Ectodermal cell (in vitro differentiated cells): ENCODE measurements around the gene CNTNAP5.

ENCODE experiments used
- H3K27ac ChIP-seq: 2 replicates; pipeline ENCODE4 v1.7.0; 2013; ENCODE audit warnings: mild to moderate bottlenecking, low read depth, low read length; ENCODE audit not compliant: insufficient read depth, poor library complexity, severe bottlenecking
- H3K27me3 ChIP-seq: 2 replicates; pipeline ENCODE4 v1.7.0; 2013; ENCODE audit warnings: mild to moderate bottlenecking, low read length; ENCODE audit not compliant: insufficient read depth, control insufficient read depth, poor library complexity, severe bottlenecking
- H3K36me3 ChIP-seq: one replicate; pipeline ENCODE4 v1.7.0; 2013; ENCODE audit warnings: low read length; ENCODE audit not compliant: control insufficient read depth, insufficient read depth
- H3K4me1 ChIP-seq: one replicate; pipeline ENCODE4 v1.7.0; 2013; ENCODE audit warnings: low read length; ENCODE audit not compliant: control insufficient read depth, insufficient read depth
- H3K4me3 ChIP-seq: 2 replicates; pipeline ENCODE4 v1.7.0; 2013; ENCODE audit warnings: low read depth, low read length, control low read depth; ENCODE audit not compliant: insufficient read depth
- H3K9me3 ChIP-seq: 2 replicates; pipeline ENCODE4 v1.7.0; 2013; ENCODE audit warnings: mild to moderate bottlenecking, low read length, moderate library complexity; ENCODE audit not compliant: control insufficient read depth
- WGBS, 2 experiments: methylation state at CpG; one replicate each; pipeline ENCODE4 v1.1.7; 2013; ENCODE audit warnings: missing lambda C conversion rate in 2 of 2; 5-methylcytosine and 5-hydroxymethylcytosine counted together

The CNTNAP5 gene

DNA sequence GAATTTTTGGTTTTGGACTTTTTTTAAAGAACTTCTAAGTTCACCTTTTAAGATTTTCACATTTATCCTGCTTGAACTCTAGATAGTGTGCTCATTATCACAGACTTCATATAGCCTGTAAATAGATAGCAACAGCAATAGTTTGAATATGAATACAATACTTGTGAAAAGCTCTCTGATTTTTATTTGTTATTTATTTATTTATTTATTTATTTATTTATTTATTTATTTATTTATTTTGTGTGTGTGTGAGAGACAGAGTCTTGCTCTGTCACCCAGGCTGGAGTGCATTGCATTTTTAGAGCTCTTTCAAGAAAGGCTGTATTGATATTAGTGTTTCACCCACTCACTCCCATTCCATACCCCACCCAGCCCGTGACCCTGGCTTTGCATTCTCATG is 153.6 kb downstream of the CNTNAP5 start:
- 90% methylated on average over 1 of the region's 1 CpG; no CpG with 5 or more reads in 1 of the 2 experiments for WGBS, 2 experiments
- H3K27ac ChIP-seq, result no peak overlapping the region

DNA sequence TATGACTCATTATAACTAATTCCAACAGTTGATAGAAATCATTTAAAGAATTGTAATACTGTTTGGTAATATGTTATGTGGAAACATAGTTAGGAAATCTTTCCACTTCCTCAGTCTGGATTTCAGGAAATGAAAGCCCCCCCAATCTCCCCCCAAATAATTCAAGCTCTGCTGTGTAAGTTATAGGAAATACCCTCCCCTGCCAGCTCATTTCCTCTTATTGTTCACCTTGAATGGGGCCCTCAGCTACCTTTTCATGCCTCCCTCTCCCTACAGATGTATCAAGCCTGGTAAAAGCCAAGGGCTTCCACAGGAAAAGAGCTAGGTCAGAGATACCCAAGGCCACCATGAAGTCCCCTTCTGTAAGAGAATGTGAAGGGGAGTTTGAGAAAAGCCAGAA is 155.5 kb downstream of the CNTNAP5 start:
- Histone ChIP-seq H3K27me3 (no peaks in the 10 kb centered on the region), H3K9me3 (no peaks in the 10 kb centered on the region), H3K27ac (no peak overlapping the region), H3K36me3 (no peaks in the 10 kb centered on the region), H3K4me3 (no peak overlapping the region), H3K4me1 (no peaks in the 10 kb centered on the region)

More for the DNA sequence above, 153.6 kb downstream of the CNTNAP5 start:
- Histone ChIP-seq H3K4me1 (no peaks in the 10 kb centered on the region), H3K27me3 (no peaks in the 10 kb centered on the region), H3K36me3 (no peaks in the 10 kb centered on the region), H3K4me3 (no peak overlapping the region), H3K9me3 (no peaks in the 10 kb centered on the region)

DNA sequence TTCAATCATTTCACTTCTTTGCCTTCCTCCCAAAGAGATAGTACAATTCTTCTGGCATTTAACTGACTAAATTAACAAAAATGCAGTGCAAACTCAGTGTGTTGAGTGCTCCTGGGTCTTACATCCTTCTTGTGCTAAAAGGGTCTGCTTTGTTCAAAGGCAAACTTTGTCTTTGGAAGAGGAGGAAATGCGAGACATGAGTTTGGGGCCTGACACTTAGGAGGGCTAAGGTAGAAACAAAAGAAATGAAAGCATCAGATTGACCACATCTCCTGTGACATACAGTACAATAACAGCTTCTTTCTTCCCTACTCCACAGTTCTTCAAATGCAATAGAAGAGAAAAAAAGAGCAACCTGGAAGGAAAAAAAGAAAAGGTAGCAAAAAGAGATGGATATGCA is 161.7 kb downstream of the CNTNAP5 start:
- Histone ChIP-seq H3K9me3 (no peaks in the 10 kb centered on the region), H3K27me3 (no peaks in the 10 kb centered on the region), H3K4me1 (no peaks in the 10 kb centered on the region), H3K27ac (no peak overlapping the region), H3K4me3 (no peak overlapping the region), H3K36me3 (no peaks in the 10 kb centered on the region)
- WGBS, 2 experiments, result 46 to 67% methylated on average over 1 of the region's 1 CpG

DNA sequence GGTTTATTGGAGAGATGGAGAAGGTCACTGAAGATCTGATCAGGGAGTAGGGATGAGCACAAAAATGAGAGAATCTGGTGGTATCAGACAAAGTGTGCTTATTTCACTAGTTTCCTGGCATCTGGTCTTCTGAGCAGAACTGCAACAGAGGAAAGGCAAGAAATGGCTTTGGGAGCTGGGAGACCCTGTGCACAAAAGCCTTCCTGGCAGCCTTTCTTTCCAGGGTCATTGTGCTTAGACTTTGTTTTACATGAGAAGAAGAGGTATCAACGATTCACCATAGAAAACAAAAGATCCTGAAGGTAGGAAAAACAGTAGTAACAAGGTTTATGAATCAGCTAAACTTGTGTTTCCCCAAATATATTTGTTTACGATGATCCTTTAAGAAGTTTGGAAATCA is 162.9 kb downstream of the CNTNAP5 start:
- Histone ChIP-seq H3K4me1 (no peaks in the 10 kb centered on the region), H3K4me3 (no peak overlapping the region), H3K9me3 (no peaks in the 10 kb centered on the region), H3K27me3 (no peaks in the 10 kb centered on the region), H3K36me3 (no peaks in the 10 kb centered on the region), H3K27ac (no peak overlapping the region)
- 25% methylated on average over 1 of the region's 2 CpGs for WGBS, 2 experiments

DNA sequence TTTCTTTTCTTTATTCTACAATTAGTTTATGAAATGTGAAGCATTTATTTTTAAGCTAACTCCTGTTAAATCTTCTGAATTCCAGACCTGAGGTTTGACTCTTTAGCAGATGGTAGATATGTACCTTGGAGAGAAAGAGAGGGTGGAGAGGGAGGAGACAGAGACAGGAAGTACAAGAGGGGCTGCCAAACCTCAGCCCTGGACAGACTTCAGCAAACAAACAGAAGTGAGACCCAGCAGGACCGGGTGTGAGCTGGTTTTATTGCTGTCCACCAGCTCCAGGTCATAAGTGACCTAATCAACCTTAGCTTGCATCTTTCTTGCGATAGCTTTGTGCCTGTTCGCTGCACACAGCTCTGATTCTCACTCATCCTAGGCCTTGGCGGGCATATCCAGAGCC is 168.6 kb downstream of the CNTNAP5 start:
- no peaks in the 10 kb centered on the region for H3K27me3 ChIP-seq
- 89 to 92% methylated on average over 4 of the region's 4 CpGs for WGBS, 2 experiments
- no peaks in the 10 kb centered on the region for H3K4me1 ChIP-seq
- no peaks in the 10 kb centered on the region for H3K36me3 ChIP-seq
- no peak overlapping the region for H3K4me3 ChIP-seq
- no peak overlapping the region for H3K27ac ChIP-seq
- H3K9me3 ChIP-seq, result no peaks in the 10 kb centered on the region

DNA sequence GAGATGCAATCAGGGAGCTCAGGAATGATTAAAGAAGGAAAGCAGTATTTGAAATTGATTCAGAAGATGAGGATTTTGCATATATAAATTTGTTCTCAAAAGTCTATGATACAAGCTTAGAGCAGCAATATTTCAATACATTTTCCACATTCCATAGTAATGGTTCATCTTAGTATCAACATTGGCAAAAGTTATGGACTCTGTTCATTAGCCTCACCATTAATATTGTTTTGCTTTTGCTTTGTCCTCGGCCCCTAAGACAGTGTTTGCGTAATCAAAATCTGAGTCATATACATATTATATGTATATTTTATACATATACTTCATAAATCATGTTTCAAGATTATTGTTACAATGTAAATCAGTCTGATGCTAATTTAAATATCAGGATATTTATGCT is 176.6 kb downstream of the CNTNAP5 start:
- Histone ChIP-seq H3K27me3 (no peaks in the 10 kb centered on the region), H3K4me1 (no peaks in the 10 kb centered on the region), H3K36me3 (no peaks in the 10 kb centered on the region), H3K9me3 (no peaks in the 10 kb centered on the region), H3K27ac (no peak overlapping the region), H3K4me3 (no peak overlapping the region)
- 86% methylated on average over 1 of the region's 2 CpGs; no CpG with 5 or more reads in 1 of the 2 experiments for WGBS, 2 experiments

DNA sequence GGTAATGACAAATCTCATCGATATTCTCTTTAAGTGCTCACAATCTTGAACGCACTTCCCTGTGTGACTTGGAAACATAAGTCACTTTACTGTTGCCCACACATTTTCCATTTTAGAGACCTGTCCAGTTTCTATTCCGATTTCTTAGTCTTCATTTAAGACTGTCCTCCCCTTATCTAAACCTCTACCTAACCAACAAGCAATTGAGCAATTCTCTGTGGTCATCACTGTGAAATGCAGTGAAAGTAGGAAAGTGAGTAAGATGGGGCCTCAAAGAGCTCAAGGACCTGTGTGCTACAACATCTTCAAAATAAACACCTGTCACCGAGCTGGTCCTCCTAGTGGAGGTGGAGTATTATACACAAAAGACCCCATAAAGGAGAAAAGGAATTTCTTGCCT is 184.4 kb downstream of the CNTNAP5 start:
- H3K36me3 ChIP-seq, result no peaks in the 10 kb centered on the region
- no peak overlapping the region for H3K27ac ChIP-seq
- no peak overlapping the region for H3K4me3 ChIP-seq
- no peaks in the 10 kb centered on the region for H3K9me3 ChIP-seq
- H3K27me3 ChIP-seq, result no peaks in the 10 kb centered on the region
- WGBS, 2 experiments, result 93 to 94% methylated on average over 3 to 4 of the region's 4 CpGs
- H3K4me1 ChIP-seq, result no peaks in the 10 kb centered on the region

DNA sequence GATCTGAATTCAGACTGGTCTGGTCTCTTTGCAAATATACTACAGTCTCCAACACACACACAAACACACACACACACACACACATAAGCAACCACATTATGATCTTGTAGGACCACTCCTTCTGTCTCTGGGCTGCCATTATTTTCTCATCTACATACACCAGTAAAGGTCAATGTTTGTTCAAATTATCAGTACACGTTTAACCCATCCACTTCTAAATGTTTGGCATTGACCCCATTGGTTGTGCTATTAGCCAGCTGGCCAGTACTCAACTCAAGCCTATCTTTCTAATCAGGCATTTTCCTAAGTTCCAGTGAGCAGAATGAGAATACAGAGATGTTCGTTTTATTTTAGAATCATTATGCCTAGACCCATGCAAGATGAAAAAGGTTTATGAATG is 186.4 kb downstream of the CNTNAP5 start:
- no peaks in the 10 kb centered on the region for H3K9me3 ChIP-seq
- no peak overlapping the region for H3K4me3 ChIP-seq
- no peaks in the 10 kb centered on the region for H3K36me3 ChIP-seq
- no peaks in the 10 kb centered on the region for H3K27me3 ChIP-seq
- no peaks in the 10 kb centered on the region for H3K4me1 ChIP-seq
- WGBS, 2 experiments, result 94 to 96% methylated on average over 2 of the region's 2 CpGs
- no peak overlapping the region for H3K27ac ChIP-seq

DNA sequence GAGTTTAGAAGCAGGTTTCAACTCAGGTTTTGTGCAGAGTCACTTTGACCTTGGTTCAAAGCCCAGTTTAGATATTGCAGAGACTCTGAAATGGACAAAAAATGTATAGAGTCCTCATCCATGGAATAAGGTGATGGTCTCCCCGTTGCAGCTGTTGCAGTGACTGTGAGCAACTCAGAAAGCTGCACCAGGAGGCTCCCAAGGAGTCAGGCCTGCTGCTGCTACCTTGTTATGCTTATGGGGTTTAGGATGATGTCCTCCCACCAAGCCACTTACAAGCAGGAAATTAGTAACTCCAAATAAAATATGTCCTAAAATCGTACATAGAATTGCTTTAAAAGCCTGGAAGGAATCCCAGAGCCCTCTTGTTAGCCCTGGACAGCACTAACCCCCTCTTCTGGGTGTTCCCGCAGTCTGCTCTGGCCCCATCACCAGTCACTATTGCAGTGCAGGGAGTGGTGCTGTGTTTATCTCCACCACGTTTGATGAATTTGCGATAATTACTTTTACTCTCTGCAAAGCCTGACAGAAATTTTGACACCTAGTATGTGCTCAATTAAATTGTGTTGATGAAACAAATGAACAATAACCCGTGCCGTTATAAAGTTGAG is 189.0 kb downstream of the CNTNAP5 start:
- Histone ChIP-seq H3K4me1 (no peaks in the 10 kb centered on the region), H3K4me3 (no peak overlapping the region), H3K27me3 (no peaks in the 10 kb centered on the region), H3K27ac (no peak overlapping the region), H3K36me3 (no peaks in the 10 kb centered on the region), H3K9me3 (no peaks in the 10 kb centered on the region)
- WGBS, 2 experiments, result 63 to 64% methylated on average over 7 of the region's 7 CpGs

DNA sequence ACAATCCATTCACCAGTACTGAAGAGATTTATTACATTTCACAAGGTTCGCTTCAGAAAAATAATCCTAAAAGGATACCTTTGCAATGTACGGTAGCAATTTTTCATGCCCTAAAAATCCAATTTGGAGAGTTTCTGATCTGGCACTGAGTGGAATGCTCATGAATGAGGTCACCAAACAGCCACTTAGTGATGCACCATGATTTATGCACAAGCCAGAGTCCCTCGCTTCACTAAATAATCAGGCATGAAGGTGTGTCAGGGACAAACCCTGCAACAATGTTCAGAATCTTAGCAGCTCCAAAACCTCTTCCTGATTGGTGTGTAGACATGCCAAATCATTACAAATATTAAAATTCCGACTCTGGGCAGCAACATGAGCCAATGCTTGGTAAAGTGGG is 221.1 kb downstream of the CNTNAP5 start:
- no peaks in the 10 kb centered on the region for H3K36me3 ChIP-seq
- no peaks in the 10 kb centered on the region for H3K27me3 ChIP-seq
- no peaks in the 10 kb centered on the region for H3K4me1 ChIP-seq
- no peak overlapping the region for H3K4me3 ChIP-seq
- no peak overlapping the region for H3K27ac ChIP-seq
- 92 to 97% methylated on average over 4 of the region's 4 CpGs for WGBS, 2 experiments
- no peaks in the 10 kb centered on the region for H3K9me3 ChIP-seq

DNA sequence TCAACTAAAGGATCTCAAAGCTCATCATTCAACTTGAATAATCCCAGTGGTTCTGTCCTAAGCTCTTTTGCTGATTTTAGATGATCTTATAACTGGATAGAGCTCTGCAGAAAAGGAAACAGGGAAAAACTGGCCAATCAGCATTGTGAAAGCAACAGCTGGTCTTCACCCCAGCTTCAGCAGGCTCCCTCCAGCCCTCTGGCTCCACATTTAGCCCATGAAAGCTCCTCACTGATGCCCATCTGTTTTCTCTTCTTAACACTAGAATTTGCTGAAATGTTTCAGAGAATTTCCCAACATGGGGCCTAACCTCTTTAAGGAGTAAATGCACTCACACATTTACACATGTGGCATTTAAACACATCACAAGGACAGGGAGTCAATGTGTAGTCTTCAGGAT is 223.3 kb downstream of the CNTNAP5 start:
- Histone ChIP-seq H3K4me1 (no peaks in the 10 kb centered on the region), H3K9me3 (no peaks in the 10 kb centered on the region), H3K36me3 (no peaks in the 10 kb centered on the region), H3K4me3 (no peak overlapping the region), H3K27ac (no peak overlapping the region), H3K27me3 (no peaks in the 10 kb centered on the region)
